Hepatocyte (in vitro differentiated cells): Measurements from ENCODE around the gene TF.

ENCODE experiments used
- CTCF ChIP-seq: fragments of 200-600 bp; sonication (generic); IDR thresholded peaks from 2 replicates; pipeline ENCODE4 v1.5.1; 2016; ENCODE audit warnings: antibody characterized with exemption, mild to moderate bottlenecking; ENCODE audit not compliant: poor library complexity
- EZH2 ChIP-seq: fragments of 200-600 bp; sonication (generic); IDR thresholded peaks from 2 replicates; pipeline ENCODE4 v1.6.1; 2016; ENCODE audit warnings: antibody characterized with exemption, mild to moderate bottlenecking, borderline replicate concordance

GRCh38 chr3:133841196-133841595 lies 95.0 kb downstream of the TF start:
- no peak for TF ChIP-seq EZH2
- no peak for TF ChIP-seq CTCF
